Measurements from ENCODE around the gene SIK3.

The SIK3 gene

DNA sequence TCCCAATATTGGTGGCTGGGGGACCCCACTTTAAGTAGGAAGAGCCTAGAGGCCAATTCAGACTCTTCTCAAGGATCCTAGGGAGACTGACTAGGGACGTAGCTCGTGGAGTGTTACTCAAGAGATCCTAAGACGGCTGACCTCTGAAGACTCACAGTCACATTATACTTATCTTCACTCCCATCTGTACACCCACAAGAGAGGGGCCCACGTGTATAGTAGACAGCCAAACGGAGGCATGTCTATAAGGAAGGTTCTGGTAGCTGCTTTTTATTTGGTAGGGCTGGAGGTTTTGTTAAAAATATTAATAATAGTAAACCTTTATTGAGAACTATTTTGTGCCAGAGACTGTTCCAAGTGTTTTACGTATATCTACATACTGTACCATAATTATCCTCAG, 237.9 kb downstream of the SIK3 start:
- TF ChIP-seq, protein P1, sequence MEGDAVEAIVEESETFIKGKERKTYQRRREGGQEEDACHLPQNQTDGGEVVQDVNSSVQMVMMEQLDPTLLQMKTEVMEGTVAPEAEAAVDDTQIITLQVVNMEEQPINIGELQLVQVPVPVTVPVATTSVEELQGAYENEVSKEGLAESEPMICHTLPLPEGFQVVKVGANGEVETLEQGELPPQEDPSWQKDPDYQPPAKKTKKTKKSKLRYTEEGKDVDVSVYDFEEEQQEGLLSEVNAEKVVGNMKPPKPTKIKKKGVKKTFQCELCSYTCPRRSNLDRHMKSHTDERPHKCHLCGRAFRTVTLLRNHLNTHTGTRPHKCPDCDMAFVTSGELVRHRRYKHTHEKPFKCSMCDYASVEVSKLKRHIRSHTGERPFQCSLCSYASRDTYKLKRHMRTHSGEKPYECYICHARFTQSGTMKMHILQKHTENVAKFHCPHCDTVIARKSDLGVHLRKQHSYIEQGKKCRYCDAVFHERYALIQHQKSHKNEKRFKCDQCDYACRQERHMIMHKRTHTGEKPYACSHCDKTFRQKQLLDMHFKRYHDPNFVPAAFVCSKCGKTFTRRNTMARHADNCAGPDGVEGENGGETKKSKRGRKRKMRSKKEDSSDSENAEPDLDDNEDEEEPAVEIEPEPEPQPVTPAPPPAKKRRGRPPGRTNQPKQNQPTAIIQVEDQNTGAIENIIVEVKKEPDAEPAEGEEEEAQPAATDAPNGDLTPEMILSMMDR (conservative IDR thresholded peaks at IDR 0.05; ENCODE audit: low read depth, low read length): no peak
- H4K20me1 ChIP-seq (ENCODE audit: insufficient read depth): no peaks in the 10 kb centered on the region
- no peak overlapping the region for H2AFZ ChIP-seq (ENCODE audit: low read depth)
- no peaks in the 10 kb centered on the region for H3K36me3 ChIP-seq (ENCODE audit: insufficient read depth)
- no peak overlapping the region for H3K4me3 ChIP-seq (IDR thresholded peaks at IDR 0.05; ENCODE audit: insufficient read depth, low read depth, low read length)
- H3K9ac ChIP-seq: no peak overlapping the region
- no peak overlapping the region for H3K27ac ChIP-seq
- H3K79me2 ChIP-seq (ENCODE audit: insufficient read depth, low read depth): no peaks in the 10 kb centered on the region
- no peaks in the 10 kb centered on the region for H3K27me3 ChIP-seq (ENCODE audit: insufficient read depth, low read depth)
- peaks cover 1% of the 10 kb centered on the region for H3K4me1 ChIP-seq (ENCODE audit: low read depth, poor library complexity, severe bottlenecking)
- H3K4me2 ChIP-seq: no peak overlapping the region

DNA sequence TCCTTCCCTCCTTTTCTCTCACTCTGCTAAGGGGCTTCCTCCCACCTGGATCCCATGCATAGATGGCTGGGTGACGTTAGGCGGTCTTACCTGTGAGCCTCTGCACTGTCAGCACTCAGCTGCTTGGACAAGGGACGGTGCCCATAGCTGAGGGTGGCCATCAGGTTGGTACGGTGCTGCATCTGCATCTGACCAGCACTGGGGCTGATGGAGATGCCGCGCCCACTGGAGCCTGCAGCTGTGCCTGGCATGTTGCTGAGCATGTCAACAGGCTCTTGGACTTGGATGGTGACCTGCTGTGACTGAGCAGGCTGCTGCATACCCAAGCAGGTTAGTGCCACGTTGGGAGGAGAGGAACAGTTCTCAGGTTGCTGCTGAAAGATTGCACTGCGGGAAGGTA, 239.1 kb downstream of the SIK3 start:
- Histone ChIP-seq H3K27me3 (ENCODE audit: insufficient read depth, low read depth) (no peaks in the 10 kb centered on the region), H2AFZ (ENCODE audit: low read depth) (no peak overlapping the region), H3K79me2 (ENCODE audit: insufficient read depth, low read depth) (no peaks in the 10 kb centered on the region), H3K4me1 (ENCODE audit: low read depth, poor library complexity, severe bottlenecking) (peaks cover 12% of the 10 kb centered on the region), H3K27ac (no peak overlapping the region), H3K4me3 (IDR thresholded peaks at IDR 0.05; ENCODE audit: insufficient read depth, low read depth, low read length) (no peak overlapping the region), H3K9ac (no peak overlapping the region), H3K36me3 (ENCODE audit: insufficient read depth) (no peaks in the 10 kb centered on the region), H4K20me1 (ENCODE audit: insufficient read depth) (no peaks in the 10 kb centered on the region), H3K4me2 (no peak overlapping the region)
- TF ChIP-seq, protein P1 (conservative IDR thresholded peaks at IDR 0.05; ENCODE audit: low read depth, low read length): no peak

DNA sequence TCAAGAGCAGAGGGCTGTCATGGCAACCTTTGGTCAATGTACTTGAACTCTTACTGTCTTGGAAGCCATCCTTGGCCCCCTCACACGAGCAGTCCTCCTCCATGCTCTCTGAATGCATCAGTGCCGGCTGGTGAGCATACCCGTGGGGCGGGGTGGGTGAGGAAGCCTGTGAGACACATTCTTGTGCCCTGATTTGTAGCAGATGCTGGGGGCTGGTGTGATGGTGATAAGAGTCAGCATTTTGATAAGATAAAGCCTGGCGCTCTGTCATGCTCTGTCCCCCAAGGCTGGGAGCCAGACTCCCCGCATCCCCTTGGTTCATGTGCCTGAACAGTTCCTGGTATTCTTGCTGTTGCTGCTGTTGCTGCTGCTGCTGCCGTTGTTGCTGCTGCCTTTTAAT, 240.3 kb downstream of the SIK3 start:
- H3K79me2 ChIP-seq (ENCODE audit: insufficient read depth, low read depth): no peaks in the 10 kb centered on the region
- no peaks in the 10 kb centered on the region for H3K36me3 ChIP-seq (ENCODE audit: insufficient read depth)
- peaks cover 25% of the 10 kb centered on the region for H3K4me1 ChIP-seq (ENCODE audit: low read depth, poor library complexity, severe bottlenecking)
- H3K27ac ChIP-seq: no peak overlapping the region
- H3K4me3 ChIP-seq (IDR thresholded peaks at IDR 0.05; ENCODE audit: insufficient read depth, low read depth, low read length): no peak overlapping the region
- TF ChIP-seq, protein P1 (conservative IDR thresholded peaks at IDR 0.05; ENCODE audit: low read depth, low read length): no peak
- no peak overlapping the region for H3K9ac ChIP-seq
- H2AFZ ChIP-seq (ENCODE audit: low read depth): no peak overlapping the region
- H3K4me2 ChIP-seq: no peak overlapping the region
- H4K20me1 ChIP-seq (ENCODE audit: insufficient read depth): no peaks in the 10 kb centered on the region
- H3K27me3 ChIP-seq (ENCODE audit: insufficient read depth, low read depth): no peaks in the 10 kb centered on the region

GRCh38 chr11:116857316-116857715, 240.9 kb downstream of the SIK3 start:
- Histone ChIP-seq H3K9ac (no peak overlapping the region), H3K4me3 (IDR thresholded peaks at IDR 0.05; ENCODE audit: insufficient read depth, low read depth, low read length) (no peak overlapping the region), H3K4me2 (no peak overlapping the region), H2AFZ (ENCODE audit: low read depth) (no peak overlapping the region), H3K4me1 (ENCODE audit: low read depth, poor library complexity, severe bottlenecking) (peaks cover 31% of the 10 kb centered on the region), H3K79me2 (ENCODE audit: insufficient read depth, low read depth) (no peaks in the 10 kb centered on the region), H4K20me1 (ENCODE audit: insufficient read depth) (no peaks in the 10 kb centered on the region), H3K27me3 (ENCODE audit: insufficient read depth, low read depth) (no peaks in the 10 kb centered on the region), H3K36me3 (ENCODE audit: insufficient read depth) (no peaks in the 10 kb centered on the region), H3K27ac (no peak overlapping the region)
- TF ChIP-seq, protein P1 (conservative IDR thresholded peaks at IDR 0.05; ENCODE audit: low read depth, low read length): no peak
